ENCODE data around the gene UBE2G2.

UBE2G2 gene

GRCh38 chr21:44828362-44829056, 26.9 kb upstream of the UBE2G2 start:
- TF ChIP-seq POLR2AphosphoS5 (IDR thresholded peaks at IDR 0.05; ENCODE audit: low read depth, low read length) (no peak), TAF1 (IDR thresholded peaks at IDR 0.05; ENCODE audit: borderline replicate concordance, insufficient read depth, low read length) (no peak), FOXP2 (optimal IDR thresholded peaks at IDR 0.05; ENCODE audit: borderline replicate concordance, extremely low read depth, extremely low read length, insufficient read depth) (no peak), SIN3A (IDR thresholded peaks at IDR 0.05; ENCODE audit: borderline replicate concordance, insufficient read depth, low read length) (no peak), REST (IDR thresholded peaks at IDR 0.05; ENCODE audit: insufficient read depth in 1 of 2, low read depth in 2 of 2, low read length in 2 of 2) (no peak)

GRCh38 chr21:44823179-44823660, 21.6 kb upstream of the UBE2G2 start:
- TF ChIP-seq FOXP2 (optimal IDR thresholded peaks at IDR 0.05; ENCODE audit: borderline replicate concordance, extremely low read depth, extremely low read length, insufficient read depth) (no peak), TAF1 (IDR thresholded peaks at IDR 0.05; ENCODE audit: borderline replicate concordance, insufficient read depth, low read length) (no peak), POLR2AphosphoS5 (IDR thresholded peaks at IDR 0.05; ENCODE audit: low read depth, low read length) (no peak), REST (IDR thresholded peaks at IDR 0.05; ENCODE audit: insufficient read depth in 1 of 2, low read depth in 2 of 2, low read length in 2 of 2) (no peak), SIN3A (IDR thresholded peaks at IDR 0.05; ENCODE audit: borderline replicate concordance, insufficient read depth, low read length) (no peak)

GRCh38 chr21:44822484-44823178, 21.0 kb upstream of the UBE2G2 start:
- no peak for TF ChIP-seq POLR2AphosphoS5 (IDR thresholded peaks at IDR 0.05; ENCODE audit: low read depth, low read length)
- no peak for TF ChIP-seq SIN3A (IDR thresholded peaks at IDR 0.05; ENCODE audit: borderline replicate concordance, insufficient read depth, low read length)
- no peak for TF ChIP-seq TAF1 (IDR thresholded peaks at IDR 0.05; ENCODE audit: borderline replicate concordance, insufficient read depth, low read length)
- TF ChIP-seq REST (IDR thresholded peaks at IDR 0.05; ENCODE audit: insufficient read depth in 1 of 2, low read depth in 2 of 2, low read length in 2 of 2): no peak
- no peak for TF ChIP-seq FOXP2 (optimal IDR thresholded peaks at IDR 0.05; ENCODE audit: borderline replicate concordance, extremely low read depth, extremely low read length, insufficient read depth)

GRCh38 chr21:44820851-44821250, 19.2 kb upstream of the UBE2G2 start:
- TF ChIP-seq REST (IDR thresholded peaks at IDR 0.05; ENCODE audit: insufficient read depth in 1 of 2, low read depth in 2 of 2, low read length in 2 of 2): no peak
- no peak for TF ChIP-seq POLR2AphosphoS5 (IDR thresholded peaks at IDR 0.05; ENCODE audit: low read depth, low read length)
- no peak for TF ChIP-seq FOXP2 (optimal IDR thresholded peaks at IDR 0.05; ENCODE audit: borderline replicate concordance, extremely low read depth, extremely low read length, insufficient read depth)
- TF ChIP-seq SIN3A (IDR thresholded peaks at IDR 0.05; ENCODE audit: borderline replicate concordance, insufficient read depth, low read length): no peak
- no peak for TF ChIP-seq TAF1 (IDR thresholded peaks at IDR 0.05; ENCODE audit: borderline replicate concordance, insufficient read depth, low read length)
